Inflammatory macrophage treated with lipopolysaccharide for 4 hours (primary cell): Measurements from ENCODE around the gene CARS1.

ENCODE experiments used
- DNase-seq: peaks from one replicate; pipeline ENCODE4 v3.0.0-alpha.2; 2020

CARS1 gene

DNA sequence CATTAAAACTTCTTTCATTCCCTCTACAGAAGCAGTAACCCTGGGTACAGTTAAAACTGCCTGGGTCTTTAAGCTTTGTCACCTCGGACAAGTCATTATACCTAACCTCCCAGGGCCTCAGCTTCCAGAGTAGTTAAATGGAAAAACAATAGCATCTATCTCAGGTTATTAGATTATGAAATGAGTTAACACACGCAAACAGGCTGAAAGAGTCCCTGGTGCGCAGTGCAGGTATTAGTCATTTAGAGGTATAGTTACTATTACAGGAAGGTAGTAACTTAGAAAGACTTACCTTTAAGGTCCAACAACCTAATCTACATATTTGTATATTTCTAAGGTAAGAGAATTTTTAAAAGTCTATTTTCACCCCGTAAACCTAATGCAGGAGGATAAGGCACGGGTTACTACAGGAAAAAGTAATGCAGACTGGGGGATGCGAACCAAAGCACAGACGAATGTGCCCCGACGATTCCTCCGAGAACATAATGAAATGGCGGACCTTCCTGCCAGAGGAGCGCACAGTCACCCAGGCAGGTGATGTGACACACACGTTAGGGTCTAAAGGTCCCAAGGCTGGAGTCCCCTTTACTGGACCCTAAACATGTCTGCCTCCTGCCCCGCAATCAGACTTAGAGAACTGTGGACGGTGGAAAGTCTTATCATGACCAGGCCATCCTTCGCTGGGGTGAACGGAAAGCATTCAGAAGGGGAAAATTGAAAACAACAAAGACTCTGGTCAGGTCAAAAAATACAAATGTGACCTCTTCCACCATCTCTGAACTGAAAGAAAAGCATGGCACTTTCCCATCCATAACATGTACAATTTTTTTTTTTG lies 66.4 kb downstream of the CARS1 start:
- DNase-seq: peak; percentile 3

DNA sequence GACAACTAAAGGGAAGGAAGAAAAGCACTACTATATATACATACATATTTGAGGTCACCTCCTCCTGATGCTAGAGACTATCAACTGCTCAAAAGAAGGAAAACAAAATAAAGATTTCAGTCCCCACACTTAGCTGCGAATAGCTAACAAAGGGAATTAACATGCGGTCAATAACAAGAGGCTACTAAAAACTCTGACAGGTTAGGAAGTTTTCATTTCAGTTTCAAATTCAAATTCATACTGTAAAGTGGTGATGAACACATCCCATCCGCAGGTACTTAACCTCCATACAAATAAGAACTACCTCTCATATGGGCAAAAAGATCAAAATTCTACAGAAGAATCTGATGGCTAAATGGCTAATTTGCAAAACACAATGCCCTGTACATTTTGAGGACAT lies 67.7 kb downstream of the CARS1 start:
- no peak for DNase-seq

DNA sequence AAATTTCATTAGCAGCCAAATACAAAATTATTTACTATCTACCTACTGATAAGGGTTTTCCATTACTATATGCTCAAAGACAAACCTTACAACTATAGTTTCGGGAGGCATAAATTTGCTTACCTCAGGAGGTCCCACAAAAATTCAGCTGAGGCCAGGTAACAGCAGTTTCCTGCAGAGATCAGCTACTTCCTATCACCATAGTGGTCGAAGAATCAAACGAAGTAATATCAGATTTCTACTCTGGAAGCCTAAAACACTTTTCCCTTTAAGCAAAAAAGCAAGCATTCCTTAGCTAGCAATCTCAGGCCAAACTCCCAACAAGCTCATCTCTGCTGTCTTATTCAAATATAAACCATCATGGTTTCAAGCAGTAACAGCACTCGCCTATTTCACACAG lies 68.2 kb downstream of the CARS1 start:
- no peak for DNase-seq

DNA sequence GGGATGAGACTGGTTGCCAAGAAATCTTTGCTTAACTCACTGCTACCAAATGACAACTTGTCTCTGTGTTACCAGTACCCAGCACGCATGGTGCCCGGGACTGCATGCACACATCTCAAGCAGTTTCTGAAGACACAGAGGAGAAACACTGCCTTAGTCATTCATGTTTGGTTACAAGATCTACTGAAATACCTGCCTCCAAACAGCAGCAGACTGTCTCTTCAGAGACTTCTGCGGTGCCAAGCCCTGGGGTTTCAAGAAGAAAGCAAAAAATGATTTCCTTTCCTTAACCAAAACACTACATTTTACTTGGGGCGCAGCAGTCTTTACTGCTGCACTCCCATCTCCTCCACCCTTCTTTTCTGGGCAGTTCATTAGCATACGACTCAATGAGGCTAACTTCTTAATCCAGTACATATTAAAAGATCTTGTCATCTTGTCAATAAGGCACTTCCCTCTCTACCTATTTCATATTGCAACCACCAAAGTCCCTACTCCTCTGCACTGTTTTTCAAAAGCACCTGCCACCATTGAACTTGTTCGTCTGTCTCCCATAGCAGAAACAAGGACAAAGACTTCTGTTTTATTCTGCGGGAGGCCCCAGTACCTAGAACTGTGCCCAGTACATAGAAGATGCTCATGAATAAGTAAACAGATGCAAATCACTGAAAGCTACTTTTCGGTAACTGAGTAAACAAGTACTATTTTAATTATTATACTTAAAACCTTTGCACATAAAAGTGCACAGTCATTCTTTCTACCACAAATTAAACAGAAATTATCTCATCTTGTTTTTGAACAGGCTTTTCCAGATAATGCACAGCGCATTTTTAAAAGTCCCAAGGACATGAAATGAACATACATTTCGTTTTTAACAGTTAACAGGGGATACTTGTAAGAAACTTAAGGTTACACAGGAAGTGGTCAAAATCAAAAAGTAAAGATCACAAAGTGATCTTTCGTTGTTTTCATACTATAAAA lies 69.1 kb downstream of the CARS1 start:
- no peak for DNase-seq

DNA sequence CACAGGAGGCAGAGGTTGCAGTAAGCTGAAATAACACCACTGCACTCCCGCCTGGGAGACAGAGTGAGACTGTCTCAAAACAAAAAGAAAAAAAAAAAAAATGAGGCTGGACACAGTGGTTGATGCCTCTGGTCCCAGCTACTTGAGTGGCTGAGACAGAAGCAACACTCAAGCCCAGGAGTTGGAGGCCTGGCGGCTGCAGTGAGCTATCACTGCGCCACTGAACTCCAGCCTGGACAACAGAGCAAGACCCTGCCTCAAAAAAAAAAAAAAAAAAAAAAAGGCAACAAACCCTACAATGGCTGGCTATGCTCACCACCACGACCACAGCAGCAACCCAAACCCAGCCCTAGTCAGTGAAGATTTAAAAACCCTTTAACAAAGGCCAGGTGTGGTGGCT lies 73.3 kb downstream of the CARS1 start:
- no peak for DNase-seq

DNA sequence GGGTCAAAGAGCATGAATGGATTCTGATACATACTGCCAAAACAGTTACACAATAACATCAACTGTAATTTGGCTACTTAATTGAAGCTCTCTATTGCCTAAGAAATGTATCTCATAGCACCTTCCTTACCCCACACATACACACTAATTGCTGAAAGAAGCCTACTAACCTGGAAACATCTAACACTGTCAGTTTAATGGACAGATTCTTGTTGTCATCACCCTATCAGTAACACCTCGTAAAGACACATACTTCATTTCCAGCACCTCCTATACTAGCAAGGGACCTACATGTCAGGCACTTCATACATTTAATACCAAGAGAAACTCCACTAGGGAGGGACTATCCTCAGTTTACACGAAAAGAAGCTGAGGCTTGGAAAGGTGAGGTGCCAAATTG lies 75.0 kb downstream of the CARS1 start:
- DNase-seq: no peak

DNA sequence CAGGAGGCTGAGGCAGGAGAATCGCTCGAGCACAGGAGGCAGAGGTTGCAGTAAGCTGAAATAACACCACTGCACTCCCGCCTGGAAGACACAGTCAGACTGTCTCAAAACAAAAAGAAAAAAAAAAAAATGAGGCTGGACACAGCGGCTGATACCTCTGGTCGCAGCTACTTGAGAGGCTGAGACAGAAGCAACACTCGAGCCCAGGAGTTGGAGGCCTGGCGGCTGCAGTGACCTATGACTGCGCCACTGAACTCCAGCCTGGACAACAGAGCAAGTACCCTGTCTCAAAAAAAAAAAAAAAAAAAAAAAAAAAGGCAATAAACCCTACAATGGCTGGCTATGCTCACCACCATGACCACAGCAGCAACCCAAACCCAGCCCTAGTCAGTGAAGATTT lies 76.1 kb downstream of the CARS1 start:
- no peak for DNase-seq

DNA sequence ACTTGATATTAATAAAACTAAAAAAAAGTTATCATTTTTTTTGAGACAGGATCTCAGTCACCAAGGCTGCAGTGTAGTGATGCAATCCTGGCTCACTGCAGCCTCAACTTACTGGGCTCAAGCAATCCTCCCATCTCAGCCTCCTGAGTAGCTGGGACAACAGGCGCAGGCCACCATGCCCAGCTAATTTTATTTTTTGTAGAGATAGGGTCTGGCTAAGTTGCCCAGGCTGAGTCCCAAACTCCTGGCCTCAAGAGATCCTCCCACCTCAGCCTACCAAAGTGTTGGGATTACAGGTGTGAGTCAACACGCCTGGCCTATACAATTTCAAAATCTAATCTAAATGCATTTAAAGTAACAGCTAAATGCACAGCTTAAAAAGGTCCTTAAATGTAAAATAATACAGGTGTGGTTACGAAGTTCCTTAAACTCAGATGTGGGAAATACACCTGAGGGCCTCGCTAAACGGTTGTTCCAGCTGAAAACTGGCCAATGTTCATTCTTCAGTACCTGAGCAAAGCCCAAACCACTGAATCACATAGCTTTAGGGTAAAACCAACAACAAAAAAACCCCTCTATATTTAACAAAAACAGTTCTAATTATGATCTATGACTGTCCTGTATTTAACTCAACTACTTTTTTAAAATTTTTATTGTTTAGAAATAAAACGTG lies 76.9 kb downstream of the CARS1 start:
- no peak for DNase-seq

DNA sequence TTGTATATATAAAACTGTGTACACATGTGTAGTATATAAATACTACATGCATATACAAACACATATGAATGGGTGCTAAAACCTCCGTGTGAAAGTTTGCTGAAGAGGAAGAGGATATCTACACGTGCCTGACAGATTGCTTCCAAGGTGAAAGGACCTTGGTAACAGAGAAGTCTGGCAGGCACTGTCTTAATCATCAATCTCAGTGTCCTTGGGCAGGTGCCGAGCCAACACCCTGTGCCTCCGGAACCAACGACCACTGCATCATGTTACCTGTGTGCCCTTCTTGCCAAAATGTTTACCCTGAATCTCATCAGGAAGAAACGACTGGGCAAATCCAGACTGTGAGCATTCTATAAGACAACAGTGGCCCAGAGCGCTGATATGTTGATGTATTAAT lies 80.1 kb downstream of the CARS1 start:
- DNase-seq: no peak

DNA sequence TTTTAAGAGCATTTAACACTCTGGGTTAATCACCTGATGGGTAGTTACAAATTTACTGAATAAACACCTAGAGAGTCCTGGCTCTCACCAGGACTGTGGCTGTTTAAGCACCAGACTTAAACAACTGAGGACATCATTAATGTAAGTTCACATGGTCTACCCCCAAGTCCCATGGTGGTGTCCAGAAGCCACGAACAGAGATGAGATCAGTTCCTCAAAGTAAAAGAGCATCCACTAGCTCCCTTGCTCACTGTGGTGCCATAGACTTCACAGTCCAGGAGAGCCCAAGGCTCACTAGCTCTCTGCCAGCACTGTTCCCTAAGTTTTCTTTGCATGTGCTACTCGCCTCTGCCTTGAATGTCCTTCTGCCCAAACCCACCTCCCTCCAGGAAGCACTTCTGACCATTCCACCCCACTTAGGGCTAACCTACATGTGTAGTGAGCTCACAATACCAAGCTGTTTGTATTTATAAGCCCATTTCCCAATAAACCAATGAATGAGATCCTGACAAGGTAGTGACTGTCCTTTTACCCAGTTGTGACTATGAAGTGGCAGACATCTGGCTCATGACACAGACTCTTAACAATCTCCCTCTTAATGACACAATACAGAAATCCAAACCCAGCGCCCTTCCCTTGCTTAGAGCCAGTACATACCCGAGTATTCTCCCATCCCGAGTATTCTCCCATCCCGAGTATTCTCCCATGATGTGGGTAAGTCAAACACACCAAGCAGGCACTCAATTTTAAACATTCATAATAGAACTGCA lies 80.7 kb downstream of the CARS1 start:
- DNase-seq: no peak

DNA sequence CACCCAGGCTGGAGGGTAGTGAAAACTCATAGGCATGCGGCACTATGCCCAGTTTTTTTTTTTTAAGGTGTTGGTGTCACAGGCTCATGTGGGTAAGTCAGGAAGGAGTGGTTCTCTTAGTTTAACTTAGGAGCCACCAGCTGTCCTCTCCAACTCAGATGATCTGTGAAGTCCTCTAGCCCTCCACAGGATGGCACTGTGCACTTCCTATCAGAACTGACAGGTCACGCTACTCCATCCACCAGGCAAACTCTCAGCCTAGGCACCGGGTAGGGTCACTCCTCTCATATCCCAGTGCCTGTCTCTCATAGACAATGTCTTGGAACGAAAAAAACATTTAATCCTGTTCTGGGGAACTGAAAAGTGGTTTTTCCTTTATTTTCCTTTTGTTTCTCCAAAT lies 81.6 kb downstream of the CARS1 start:
- DNase-seq: peak; percentile 61

DNA sequence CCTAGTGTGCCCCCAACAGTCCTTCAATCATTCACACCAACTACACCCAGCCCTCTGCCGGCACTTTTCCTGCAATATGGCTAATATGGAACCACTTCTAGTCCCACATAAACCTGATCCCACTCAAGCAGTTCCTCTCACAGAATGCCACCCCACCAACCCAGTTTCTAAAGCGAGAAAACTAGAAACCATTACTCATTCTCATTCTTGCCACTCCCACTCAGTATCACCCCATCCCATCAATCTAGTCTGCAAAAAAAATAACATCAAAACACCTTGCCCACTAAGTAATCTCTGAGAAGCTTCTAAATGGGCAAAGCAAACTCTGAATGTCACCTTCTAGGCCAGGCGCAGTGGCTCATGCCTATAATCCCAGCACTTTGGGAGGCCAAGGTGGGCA lies 83.0 kb downstream of the CARS1 start:
- no peak for DNase-seq

DNA sequence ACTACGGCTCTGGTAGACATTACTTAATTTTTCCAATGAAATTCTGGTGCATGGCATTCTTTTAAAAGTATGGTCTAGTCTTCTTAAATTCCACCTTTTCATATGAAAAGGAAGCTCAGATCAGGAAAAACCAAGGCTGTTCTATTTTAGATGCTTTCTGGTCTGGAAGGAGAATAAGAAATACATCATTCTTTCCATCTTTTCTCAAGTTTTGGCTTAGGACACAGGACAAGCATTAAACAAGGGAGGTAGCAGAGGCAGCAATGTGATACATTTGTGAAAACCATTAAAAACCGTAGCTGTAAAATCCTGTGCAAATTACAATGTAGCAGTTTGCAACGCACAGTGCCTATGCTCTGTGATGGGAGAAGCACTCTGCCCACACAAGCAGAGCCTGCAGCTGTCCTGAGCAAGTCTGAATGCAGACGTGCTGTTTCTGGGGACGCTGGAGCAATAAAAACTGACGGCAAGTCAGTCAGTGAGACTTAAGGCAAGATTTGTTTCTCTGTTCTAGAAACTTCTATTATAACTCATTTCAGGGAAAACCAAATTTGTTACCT lies 88.8 kb downstream of the CARS1 start:
- DNase-seq: no peak

DNA sequence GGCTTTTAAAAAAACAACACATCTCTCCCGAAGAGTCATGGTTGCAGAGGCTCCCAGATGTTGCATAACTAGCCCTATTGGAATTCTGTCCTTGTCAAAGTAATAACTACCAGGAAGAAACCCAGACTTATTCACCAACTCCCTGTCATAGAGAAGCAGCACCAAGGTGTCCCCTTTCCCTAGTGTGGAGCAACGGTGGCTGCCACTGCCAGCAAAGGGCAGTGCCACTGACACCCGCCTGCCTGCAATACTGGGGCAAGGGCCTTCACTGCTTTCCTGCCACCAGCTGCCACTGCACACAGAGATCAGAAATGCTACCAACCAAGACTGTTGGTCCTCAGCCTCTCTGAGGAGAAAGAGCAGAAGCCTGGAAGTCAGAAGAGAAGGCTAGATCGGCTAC lies 92.4 kb downstream of the CARS1 start:
- no peak for DNase-seq

DNA sequence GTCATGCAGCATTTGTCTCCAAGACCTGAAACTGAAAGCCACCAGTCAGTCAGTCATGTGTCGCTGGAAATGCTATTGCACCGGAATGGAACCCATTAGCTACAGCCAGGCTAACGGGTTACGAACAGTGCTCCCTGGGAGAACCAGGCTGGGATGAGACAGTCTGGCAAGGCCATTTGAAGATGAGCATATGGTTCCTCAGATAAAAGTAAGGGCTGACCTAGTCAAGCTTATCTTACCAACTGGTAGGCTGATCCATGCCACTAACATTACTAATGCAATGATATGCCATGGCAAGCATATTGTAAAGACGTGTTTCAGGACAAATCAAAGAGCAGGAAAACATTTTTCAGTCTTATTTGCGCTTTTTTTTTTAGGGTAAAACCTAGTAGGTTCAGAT lies 93.5 kb downstream of the CARS1 start:
- no peak for DNase-seq

DNA sequence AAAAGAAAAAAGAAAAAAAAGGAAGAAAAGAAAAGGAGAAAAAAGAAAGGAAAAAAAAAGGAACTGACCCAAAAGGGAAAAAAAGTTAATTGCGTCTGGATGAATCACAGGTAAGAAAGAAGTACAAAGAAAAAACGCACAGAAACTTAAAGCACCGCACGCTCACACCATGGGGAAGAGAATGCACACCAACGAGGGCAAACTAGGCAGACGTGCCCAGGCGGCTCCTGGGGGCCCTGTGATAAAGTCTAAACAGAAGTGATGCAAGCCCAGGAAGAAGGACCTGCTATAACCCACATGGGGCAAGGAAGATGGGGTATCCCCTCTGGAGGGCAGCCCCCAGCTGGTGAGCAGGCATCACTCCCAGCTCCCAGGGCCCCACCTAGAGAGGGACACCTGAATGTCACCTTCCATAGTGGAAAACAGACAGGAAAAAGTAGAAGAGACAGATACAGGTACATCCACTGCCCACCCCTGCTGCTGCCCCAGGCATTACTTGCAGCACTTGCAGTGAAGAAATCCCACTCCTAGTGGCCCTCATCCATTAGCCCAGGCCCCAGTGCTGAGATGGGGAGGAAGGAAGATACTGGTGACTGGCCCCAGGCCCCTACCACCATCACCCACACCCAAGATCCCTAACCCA lies 94.0 kb downstream of the CARS1 start:
- no peak for DNase-seq

DNA sequence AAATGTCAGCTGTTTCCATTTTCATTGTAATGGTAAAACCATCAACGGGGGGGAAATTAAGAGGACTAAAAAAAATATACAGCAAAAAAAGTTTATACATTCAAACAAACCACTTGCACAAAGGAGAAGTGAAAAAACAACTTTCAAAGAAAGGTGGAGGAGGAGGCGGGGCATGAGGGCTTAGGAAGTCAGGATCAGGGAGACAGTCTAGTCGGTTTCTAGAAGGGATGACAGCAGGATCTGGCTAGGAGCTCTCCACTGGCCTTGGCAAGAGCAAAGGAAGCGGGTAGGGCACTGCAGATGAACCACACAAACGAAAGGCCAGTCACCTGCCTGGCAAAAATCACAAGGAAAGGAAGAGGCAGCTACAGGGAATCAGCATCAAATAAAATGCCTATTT lies 96.1 kb downstream of the CARS1 start:
- DNase-seq: no peak

DNA sequence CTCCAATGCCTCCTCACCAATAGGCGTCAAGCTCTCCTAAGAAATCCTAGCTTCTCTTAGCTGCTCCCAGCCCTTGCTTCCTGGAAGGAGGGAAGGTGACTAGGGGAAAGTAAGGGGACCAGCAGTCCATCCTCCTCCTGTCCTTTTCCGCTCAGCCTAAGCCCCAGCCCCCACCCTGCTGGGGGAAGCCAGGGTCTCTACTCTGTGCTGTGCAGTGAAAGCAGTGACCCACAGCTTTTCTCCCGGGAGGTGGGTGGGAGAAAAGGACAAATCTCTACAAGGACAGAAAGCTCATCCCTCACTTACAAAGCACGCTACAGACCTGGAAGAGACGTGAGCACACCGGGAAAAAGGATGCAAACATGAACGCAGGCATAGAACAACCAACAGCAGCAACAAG lies 97.1 kb downstream of the CARS1 start:
- no peak for DNase-seq

DNA sequence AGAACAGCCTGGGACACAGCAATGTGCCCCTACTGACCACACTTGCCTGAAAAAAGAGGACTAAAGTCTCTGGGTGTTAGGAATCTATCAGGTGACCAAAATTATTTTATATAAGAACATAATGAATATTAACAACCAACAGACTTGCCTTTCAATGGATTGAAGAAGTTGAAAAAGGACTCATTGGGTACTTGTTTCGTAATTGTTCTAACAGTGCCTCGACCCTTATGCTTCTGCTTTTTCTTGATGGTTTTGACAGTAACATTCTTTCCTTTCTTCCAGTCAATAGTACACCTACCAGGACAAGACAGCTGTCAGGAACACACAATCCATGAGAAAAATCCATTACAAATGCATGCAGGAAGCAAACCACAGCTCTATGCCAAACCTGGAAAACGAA lies 99.0 kb downstream of the CARS1 start:
- peak; percentile 52 for DNase-seq

DNA sequence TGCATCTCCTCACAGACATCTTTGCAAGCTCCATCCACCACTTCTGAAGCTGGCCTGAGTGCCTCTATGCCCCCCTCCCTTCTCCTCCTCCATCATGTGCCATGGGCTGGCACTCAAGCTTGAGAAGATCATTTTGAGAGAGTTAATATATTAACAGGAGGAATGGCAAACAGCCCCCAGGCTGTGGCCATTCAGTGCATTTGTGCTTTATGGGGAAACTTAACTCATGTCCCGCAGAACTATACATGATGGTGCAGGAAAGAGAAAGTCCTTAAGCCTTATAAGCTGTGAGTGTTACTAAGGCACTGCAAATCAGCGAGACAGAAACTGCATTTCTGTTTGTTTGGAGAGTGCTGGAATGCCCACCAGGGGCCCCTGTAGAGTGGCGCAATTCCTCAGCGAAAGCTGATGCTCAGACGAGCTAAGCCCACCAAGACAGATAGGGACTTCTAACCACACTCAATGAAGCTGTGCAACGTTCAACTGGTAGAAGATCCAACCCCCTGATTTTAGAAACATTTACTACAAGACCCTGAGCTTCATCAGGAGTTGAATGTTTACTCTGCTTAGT lies 101.2 kb downstream of the CARS1 start:
- DNase-seq: no peak

DNA sequence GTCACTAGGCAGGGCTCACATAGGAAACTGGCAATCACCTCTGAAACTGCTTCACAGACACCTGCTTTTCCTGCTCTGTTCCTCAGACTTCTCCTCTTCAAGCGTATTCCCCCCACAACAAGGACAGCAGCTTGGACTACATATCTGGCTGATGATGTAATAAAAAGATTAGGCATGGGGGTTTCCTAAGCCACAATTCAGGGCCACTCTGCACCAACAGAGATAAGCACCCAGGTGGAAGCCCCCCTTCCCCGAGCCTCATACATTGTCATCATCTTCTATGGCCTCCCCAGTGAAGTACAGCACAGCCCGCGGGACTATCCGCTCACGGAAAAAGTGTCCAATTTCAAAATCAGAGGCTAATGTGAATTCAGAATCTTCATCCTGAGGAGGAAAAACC lies 103.0 kb downstream of the CARS1 start:
- DNase-seq: no peak
